Tibial nerve (tissue), 4 donors: ENCODE data around the gene CCDC9B.

Source experiments
- EP300 ChIP-seq, 2 donors: sonication (generic); formaldehyde crosslinking; IDR thresholded peaks; one replicate each; pipeline ENCODE4 v1.6.1; 2017; ENCODE audit warnings: antibody characterized with exemption in 2 of 2, mild to moderate bottlenecking in 1 of 2
- TF ChIP-seq, protein P1 (sequence below), 5 experiments: fragments of 200-600 bp in 3 of 5; fragments of 450-650 bp in 2 of 5; sonication (generic) in 3 of 5; IDR thresholded peaks; one replicate each; pipeline ENCODE4 v1.5.1; 2016 to 2019; ENCODE audit warnings: antibody characterized with exemption in 5 of 5, mild to moderate bottlenecking in 3 of 5, moderate library complexity in 2 of 5

DNA sequence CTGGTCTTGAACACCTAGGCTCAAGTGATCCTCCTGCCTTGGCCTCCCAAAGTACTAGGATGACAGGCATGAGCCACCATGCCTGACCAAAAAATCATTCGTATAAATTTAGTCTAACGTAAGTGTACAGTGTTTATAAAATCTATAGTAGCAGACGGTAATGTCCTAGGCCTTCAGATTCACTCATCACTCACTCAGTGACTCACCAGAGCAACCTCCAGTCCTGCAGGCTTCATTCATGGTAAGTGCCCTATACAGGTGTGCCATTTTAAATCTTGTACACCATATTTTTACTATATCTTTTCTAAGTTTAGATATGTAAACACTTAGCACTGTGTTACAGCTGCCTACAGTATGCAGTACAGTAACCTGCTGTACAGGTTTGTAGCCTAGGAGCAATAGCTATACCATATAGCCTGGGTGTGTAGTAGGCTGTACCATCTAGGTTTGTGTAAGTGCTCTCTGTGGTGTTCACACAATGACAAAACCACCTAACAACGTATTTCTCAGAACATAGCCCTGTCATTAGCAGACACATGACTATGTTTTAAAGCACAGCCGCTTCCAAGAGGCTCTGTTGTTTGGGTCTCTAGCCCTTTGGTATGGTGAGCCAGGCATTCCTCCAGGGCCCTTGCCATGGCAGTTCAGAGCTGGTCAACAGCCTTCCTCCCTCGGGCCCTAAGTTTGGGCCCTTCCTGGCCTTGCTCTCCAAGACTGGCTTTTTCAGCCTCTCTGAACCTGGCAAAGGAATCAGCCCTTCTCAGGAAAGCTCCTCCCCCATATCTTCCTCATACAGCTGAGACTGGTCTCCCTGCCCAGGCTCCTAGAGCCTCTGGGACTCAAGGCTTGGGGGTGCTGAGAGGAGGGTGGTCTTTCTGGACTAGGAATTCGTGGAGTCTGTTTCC is 1.9 kb upstream of the CCDC9B start:
- TF ChIP-seq, protein P1, sequence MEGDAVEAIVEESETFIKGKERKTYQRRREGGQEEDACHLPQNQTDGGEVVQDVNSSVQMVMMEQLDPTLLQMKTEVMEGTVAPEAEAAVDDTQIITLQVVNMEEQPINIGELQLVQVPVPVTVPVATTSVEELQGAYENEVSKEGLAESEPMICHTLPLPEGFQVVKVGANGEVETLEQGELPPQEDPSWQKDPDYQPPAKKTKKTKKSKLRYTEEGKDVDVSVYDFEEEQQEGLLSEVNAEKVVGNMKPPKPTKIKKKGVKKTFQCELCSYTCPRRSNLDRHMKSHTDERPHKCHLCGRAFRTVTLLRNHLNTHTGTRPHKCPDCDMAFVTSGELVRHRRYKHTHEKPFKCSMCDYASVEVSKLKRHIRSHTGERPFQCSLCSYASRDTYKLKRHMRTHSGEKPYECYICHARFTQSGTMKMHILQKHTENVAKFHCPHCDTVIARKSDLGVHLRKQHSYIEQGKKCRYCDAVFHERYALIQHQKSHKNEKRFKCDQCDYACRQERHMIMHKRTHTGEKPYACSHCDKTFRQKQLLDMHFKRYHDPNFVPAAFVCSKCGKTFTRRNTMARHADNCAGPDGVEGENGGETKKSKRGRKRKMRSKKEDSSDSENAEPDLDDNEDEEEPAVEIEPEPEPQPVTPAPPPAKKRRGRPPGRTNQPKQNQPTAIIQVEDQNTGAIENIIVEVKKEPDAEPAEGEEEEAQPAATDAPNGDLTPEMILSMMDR (IDR thresholded peaks at IDR 0.05) = no peak
- no peak for TF ChIP-seq EP300 (IDR thresholded peaks at IDR 0.05)
